GM12892 (cell line): ENCODE data around the gene ADSS1.

Experiments
- DNase-seq: peaks from one replicate; pipeline ENCODE4 v3.0.0; 2011; ENCODE audit not compliant: insufficient read length
- FAIRE-seq: peaks from 2 replicates; lab custom pipeline; 2011; peaks lifted over from hg19 to GRCh38; lab: Jason Lieb, UNC
- POLR2A ChIP-seq: IDR thresholded peaks from 2 replicates; pipeline ENCODE4 v1.6.1; 2011; ENCODE audit warnings: low read depth, low read length, control low read depth
- POLR2AphosphoS5 ChIP-seq: IDR thresholded peaks from 2 replicates; pipeline ENCODE4 v1.6.1; 2011; ENCODE audit warnings: low read depth, low read length, control low read depth
- TAF1 ChIP-seq: IDR thresholded peaks from 2 replicates; pipeline ENCODE4 v1.6.1; 2011; ENCODE audit warnings: low read depth, mild to moderate bottlenecking, control low read depth, low read length, borderline replicate concordance

ADSS1 gene

GRCh38 chr14:104703269-104703668 lies 20.8 kb upstream of the ADSS1 start:
- TF ChIP-seq POLR2AphosphoS5 (no peak), POLR2A (no peak), TAF1 (no peak)
- DNase-seq, result no peak
- FAIRE-seq, result no peak

DNA sequence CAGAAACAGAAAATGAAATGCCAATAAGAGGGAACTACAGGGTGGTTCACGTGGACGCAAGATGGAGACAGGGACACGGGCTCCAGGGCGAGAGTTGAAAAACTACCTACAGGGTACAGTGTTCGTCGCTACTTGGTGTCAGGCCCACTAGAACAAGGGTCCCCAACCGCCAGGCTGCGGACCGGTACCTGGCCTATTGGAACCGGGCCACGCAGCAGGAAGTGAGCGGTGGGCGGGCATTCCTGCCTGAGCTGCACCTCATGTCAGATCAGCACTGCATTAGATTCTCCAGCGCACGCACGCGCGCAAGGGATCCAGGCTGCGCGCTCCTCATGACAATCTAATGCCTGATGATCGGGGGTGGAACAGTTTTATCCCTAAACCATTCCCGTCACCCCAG lies 19.8 kb upstream of the ADSS1 start:
- DNase-seq, result no peak
- FAIRE-seq, result no peak
- no peak for TF ChIP-seq POLR2AphosphoS5
- TF ChIP-seq TAF1, result no peak
- no peak for TF ChIP-seq POLR2A

- no peak for DNase-seq
- no peak for FAIRE-seq
- TF ChIP-seq TAF1 (no peak), POLR2AphosphoS5 (no peak), POLR2A (no peak)
Observed at GRCh38 chr14:104705340-104706047, 18.5 kb upstream of the ADSS1 start.

DNA sequence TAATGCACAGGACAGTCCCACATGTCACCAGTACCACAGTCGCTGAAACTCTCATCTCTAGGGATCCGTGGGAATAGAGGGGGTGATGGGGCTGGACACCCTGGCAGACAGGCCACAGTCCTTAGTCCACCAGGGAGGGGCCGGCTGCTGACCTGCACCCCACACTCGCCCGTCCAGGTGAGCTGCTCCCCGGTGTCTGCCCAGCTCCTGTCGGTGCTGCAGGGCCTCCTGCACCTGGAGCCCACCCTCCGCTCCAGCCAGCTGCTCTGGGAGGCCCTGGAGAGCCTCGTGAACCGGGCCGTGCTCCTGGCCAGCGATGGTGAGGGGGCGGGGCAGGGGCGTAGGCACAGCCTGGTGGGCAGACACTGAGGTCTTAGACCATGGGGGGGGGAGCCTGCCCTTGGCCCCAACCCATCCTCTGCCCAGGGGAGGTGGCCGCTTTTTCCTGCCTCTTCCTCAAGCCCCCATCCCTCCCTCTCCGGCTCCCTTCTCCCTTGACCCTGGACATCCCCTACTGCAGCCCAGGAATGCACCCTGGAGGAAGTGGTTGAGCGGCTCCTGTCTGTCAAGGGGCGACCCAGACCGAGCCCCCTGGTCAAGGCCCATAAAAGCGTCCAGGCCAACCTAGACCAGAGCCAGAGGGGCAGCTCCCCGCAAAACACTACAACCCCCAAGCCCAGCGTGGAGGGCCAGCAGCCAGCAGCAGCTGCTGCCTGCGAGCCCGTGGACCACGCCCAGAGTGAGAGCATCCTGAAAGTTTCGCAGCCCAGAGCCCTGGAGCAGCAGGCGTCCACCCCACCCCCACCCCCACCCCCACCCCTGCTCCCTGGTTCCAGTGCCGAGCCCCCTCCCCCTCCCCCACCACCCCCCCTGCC lies 17.1 kb upstream of the ADSS1 start:
- TF ChIP-seq POLR2AphosphoS5 (no peak), POLR2A (no peak), TAF1 (no peak)
- no peak for FAIRE-seq
- DNase-seq, result no peak

DNA sequence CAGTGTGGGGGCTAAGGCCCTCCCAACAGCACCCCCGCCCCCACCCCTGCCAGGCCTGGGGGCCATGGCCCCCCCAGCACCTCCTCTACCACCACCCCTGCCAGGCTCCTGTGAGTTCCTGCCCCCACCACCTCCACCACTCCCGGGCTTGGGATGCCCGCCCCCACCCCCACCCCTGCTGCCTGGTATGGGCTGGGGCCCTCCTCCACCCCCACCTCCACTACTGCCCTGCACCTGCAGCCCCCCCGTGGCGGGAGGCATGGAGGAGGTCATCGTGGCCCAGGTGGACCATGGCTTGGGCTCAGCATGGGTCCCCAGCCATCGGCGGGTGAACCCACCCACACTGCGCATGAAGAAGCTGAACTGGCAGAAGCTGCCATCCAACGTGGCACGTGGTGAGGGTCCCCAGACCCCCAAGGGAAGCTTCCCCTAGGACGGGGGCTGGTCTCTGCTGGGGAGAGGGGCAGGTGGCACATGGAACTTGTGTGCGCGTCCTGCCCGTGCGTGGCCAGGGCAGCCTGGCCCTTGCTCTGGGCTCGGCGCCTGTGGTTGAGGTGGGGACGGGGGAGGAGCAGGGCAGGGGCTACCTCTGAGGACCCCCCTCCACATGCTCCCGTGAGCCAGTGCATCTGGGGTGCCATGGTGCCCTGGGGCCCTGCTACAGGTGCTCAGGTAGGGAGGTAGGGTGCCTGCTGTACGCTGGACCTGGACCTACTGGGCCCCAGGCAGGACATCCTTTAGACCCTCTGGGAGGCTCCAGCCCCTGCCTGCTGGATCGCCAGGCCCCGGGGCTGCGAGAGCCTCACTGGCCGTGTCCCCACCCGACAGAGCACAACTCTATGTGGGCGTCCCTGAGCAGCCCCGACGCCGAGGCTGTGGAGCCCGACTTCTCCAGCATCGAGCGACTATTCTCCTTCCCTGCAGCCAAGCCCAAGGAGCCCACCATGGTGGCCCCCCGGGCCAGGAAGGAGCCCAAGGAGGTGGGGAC lies 16.1 kb upstream of the ADSS1 start:
- FAIRE-seq (no peak), DNase-seq (no peak)
- TF ChIP-seq POLR2A, result no peak
- TF ChIP-seq POLR2AphosphoS5, result no peak
- TF ChIP-seq TAF1, result no peak

DNA sequence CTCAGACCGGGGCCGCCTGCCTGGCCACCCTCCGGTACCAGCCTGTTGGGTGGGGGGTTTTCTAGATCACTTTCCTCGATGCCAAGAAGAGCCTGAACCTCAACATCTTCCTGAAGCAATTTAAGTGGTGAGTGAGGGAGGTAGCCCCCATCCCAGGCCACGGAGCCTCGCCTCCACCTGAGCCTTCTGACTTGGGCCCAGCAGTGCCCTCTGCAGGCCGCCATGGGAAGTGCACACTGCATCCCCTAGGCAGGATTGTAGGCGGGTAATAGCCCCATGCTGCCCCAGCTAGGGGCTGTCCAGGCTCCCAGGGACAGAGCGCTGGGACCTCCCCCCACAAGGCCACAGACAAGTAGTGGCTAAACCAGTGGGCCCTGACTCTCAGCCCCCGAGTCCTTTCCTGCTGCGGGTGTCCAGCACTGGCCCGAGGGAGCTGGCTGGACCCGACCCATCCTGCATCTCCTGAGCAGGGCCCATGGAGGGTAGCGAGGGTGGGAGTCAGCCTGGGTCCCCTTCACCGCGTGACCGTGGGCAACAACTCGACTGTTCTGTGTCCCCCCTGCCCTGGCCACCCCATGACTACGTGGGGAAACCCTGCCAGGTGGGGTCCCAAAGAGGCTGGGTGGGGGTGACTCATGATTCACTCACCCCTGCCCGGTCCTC lies 15.3 kb upstream of the ADSS1 start:
- DNase-seq (peak; percentile 99), FAIRE-seq (peak; percentile 97)
- no peak for TF ChIP-seq POLR2AphosphoS5
- TF ChIP-seq TAF1, result no peak

DNA sequence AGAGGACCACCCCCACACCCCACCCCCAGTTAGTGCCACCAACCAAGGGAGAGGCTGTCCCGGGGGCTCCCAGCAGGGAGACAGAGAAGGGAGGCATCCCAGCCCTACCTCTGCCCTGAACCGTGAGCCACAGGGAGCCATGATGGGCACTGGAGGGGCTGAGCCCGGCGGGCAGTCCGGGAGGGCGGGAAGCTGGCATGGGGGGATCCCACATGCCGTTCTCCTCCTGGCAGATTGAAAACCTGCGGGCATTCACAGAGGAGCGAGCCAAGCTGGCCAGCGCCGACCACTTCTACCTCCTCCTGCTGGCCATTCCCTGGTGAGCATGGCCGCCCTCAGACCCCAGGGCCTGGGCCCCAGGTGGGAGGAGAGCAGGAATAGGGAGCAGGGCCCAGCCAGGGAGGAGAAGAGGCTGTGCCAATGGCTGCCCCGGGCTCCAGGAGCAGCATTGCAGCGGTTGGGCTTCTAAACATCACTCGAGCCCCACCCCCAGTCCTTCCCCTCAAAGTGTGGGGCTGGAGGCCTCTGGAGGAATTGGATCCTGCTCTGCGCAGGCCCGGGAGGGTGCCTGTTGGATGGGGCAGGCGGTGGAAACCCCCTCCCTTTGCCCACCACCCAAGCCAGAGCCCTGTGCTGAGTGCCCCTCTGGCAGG lies 14.5 kb upstream of the ADSS1 start:
- TF ChIP-seq POLR2AphosphoS5 (no peak), POLR2A (no peak), TAF1 (no peak)
- DNase-seq, result no peak
- FAIRE-seq, result no peak

GRCh38 chr14:104710071-104710735 lies 13.8 kb upstream of the ADSS1 start:
- no peak for TF ChIP-seq TAF1
- no peak for TF ChIP-seq POLR2A
- no peak for TF ChIP-seq POLR2AphosphoS5
- FAIRE-seq (no peak), DNase-seq (no peak)

DNA sequence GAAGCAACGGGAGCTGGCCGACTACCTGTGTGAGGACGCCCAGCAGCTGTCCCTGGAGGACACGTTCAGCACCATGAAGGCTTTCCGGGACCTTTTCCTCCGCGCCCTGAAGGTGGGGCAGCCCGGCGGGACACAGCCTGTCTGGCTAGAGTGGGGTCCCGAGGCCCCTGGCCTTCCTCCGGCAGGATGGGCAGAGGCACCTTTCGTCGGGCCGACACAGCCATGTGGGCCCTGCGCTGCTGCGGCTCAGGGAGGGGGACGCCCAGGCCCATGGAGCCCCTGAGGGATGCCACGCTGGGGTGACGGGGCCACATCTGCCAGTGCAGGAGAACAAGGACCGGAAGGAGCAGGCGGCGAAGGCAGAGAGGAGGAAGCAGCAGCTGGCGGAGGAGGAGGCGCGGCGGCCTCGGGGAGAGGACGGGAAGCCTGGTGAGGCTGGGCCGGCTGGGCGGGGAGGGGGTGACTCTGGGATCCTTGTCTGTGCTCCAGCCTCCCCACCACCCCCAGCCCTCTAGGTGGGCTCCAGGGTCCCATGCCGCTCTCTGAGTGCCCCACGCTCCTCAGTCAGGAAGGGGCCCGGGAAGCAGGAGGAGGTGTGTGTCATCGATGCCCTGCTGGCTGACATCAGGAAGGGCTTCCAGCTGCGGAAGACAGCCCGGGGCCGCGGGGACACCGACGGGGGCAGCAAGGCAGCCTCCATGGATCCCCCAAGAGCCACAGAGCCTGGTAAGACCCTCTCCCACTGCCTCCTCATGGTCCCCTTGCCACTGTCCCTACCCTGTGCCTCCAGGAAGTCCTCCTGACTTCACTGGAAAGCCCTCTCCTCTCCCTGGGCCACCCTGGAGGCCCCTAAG lies 10.9 kb upstream of the ADSS1 start:
- no peak for FAIRE-seq
- no peak for TF ChIP-seq POLR2A
- TF ChIP-seq POLR2AphosphoS5, result no peak
- TF ChIP-seq TAF1, result no peak
- no peak for DNase-seq
